ENCODE measurements around the gene TMEM143. TPM values are rescaled to one million over a fixed set of nuclear protein-coding genes. Genes with fewer than 3 reads are reported as not detected.
A peak's percentile ranks its signal among the peaks of the same experiment; 100 is the strongest.

The TMEM143 gene
- total and polyA plus RNA-seq, 2 experiments from 2014 or later = 29.8 to 38.5 TPM

DNA sequence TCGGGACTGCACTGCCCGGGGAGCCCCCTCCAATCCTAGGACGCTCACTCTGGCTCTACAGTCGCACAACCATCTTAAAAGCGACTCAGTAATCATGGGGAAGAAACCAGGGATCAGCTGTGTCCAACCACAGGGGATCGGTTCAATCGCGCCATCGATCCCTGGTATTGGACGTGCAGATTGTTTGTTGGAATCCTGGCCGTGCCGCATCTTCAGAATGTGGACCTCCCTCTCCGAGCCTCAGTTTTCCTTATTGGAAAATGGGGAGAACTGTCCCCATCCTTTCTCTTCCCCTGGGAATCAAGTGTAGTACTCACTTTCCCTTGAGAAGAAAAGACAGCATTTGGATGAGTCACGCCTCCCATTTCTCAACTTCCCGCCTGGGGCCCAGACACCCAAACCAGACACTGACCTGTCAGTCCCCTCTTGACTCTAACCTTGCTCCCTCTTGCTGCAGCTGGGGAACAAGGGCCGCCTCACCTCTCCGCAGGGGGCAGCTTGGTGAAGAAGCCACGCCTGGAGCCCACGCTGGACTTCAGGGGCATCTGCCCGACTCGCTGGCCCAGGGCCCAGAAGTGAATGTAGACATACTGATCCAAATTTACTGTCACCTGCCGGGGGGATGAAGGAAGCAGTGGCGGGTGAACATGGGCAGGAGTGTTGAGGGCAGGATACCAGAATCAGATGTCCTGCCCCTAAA lies 20.7 kb downstream of the TMEM143 start:
- Histone ChIP-seq H3K36me3 (no peaks in the 10 kb centered on the region), H3K9me3 (ENCODE audit: low read depth) (no peaks in the 10 kb centered on the region), H3K4me1 (ENCODE audit: low read depth) (no peaks in the 10 kb centered on the region), H3K4me3 (no peak overlapping the region), H3K27me3 (no peaks in the 10 kb centered on the region), H3K27ac (no peak overlapping the region)
- TF ChIP-seq CTCF (IDR thresholded peaks at IDR 0.05; ENCODE audit: low read depth, low read length) = no peak
- DNase-seq (ENCODE audit: low read depth in 1 of 2, low spot score in 1 of 2) = peak in 1 of 2 donors; percentile 47

DNA sequence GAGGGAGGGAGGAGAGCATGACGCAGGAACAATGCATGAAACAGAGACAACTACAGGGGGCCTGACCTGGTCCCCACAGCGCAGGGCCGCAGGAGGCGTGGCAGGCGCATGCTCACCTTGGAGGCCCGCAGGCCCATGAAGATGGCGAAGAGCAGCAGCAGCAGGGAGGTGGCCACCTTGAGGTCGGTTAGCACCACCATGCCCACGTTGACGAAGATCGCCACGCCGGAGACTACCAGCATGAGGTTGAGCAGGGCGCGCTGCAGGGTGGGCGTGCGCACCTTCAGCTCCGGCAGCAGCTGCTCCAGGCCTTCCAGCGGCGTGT lies 21.4 kb downstream of the TMEM143 start:
- DNase-seq (ENCODE audit: low read depth in 1 of 2, low spot score in 1 of 2) = no peak

GRCh38 chr19:48341515-48342413 lies 22.0 kb downstream of the TMEM143 start:
- Histone ChIP-seq H3K36me3 (no peaks in the 10 kb centered on the region), H3K27me3 (no peaks in the 10 kb centered on the region), H3K27ac (no peak overlapping the region), H3K4me3 (no peak overlapping the region), H3K4me1 (ENCODE audit: low read depth) (no peaks in the 10 kb centered on the region), H3K9me3 (ENCODE audit: low read depth) (no peaks in the 10 kb centered on the region)
- DNase-seq (ENCODE audit: low read depth in 1 of 2, low spot score in 1 of 2) = no peak
- TF ChIP-seq CTCF (IDR thresholded peaks at IDR 0.05; ENCODE audit: low read depth, low read length) = no peak

More for the DNA sequence above, 21.4 kb downstream of the TMEM143 start:
- no peaks in the 10 kb centered on the region for H3K36me3 ChIP-seq
- no peak overlapping the region for H3K4me3 ChIP-seq
- no peaks in the 10 kb centered on the region for H3K9me3 ChIP-seq (ENCODE audit: low read depth)
- no peaks in the 10 kb centered on the region for H3K4me1 ChIP-seq (ENCODE audit: low read depth)
- no peaks in the 10 kb centered on the region for H3K27me3 ChIP-seq
- no peak overlapping the region for H3K27ac ChIP-seq
- no peak for TF ChIP-seq CTCF (IDR thresholded peaks at IDR 0.05; ENCODE audit: low read depth, low read length)

DNA sequence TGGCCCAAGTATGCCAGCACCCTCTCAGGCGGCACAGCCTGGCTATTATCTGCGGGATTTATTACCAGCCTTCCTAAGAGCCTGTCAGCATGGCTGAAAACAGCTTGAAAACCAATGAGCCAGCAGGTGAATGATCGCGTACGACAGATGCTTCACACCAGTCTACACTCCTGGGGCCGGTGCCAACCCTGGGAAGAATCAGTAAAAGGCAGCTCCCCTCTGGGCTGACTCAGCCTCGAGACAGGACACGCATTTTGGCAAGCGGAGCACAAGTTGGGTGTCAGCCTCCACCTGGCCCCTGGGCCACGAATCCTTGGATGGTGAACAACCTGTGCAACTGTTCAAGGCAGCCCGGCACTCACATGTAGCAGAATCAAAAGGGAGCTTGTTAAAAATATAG lies 22.7 kb downstream of the TMEM143 start:
- Histone ChIP-seq H3K4me1 (ENCODE audit: low read depth) (no peaks in the 10 kb centered on the region), H3K36me3 (no peaks in the 10 kb centered on the region), H3K9me3 (ENCODE audit: low read depth) (no peaks in the 10 kb centered on the region), H3K27ac (no peak overlapping the region), H3K4me3 (no peak overlapping the region), H3K27me3 (no peaks in the 10 kb centered on the region)
- no peak for DNase-seq (ENCODE audit: low read depth in 1 of 2, low spot score in 1 of 2)
- TF ChIP-seq CTCF (IDR thresholded peaks at IDR 0.05; ENCODE audit: low read depth, low read length) = no peak

DNA sequence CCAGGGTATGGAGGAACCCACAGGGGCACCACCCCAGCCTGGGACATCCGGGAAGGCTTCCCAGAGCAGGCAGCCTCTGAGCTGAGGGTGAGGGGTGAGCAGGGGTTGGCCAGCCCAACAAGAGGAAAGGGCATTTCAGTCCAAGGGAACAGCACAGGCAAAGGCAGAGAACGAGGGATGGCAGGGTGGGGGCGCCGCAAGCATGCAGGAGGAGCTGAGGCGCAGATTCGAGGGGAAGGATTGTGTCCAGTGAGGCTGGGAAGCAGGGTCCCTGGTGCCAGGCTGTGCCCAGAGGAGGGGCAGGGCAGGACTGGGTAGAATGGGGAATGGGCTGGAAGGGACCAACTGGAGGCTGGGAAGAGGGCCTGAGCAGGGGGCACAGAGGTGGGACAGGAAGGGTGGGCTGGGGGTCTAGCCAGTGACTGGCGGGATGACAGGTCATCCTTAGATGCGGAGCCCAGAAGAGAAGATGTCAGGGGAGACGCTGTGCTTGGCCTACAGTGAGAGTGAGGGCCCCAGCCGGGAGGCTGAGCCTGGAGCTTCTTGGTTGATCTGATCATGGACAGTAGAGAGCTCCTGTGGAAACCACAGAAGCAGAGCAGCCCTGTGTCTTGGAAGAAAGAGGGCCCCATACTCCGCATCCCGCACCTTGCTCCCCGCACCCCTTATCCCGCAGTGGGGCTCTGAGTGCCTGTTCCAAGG lies 24.8 kb downstream of the TMEM143 start:
- no peak for DNase-seq (ENCODE audit: low read depth in 1 of 2, low spot score in 1 of 2)
- TF ChIP-seq CTCF (IDR thresholded peaks at IDR 0.05; ENCODE audit: low read depth, low read length) = no peak
- Histone ChIP-seq H3K27me3 (no peaks in the 10 kb centered on the region), H3K36me3 (no peaks in the 10 kb centered on the region), H3K4me3 (no peak overlapping the region), H3K27ac (no peak overlapping the region), H3K9me3 (ENCODE audit: low read depth) (no peaks in the 10 kb centered on the region), H3K4me1 (ENCODE audit: low read depth) (no peaks in the 10 kb centered on the region)
